ENCODE measurements around the gene FOLR1. TPM values are rescaled to one million over a fixed set of nuclear protein-coding genes. Genes with fewer than 3 reads are reported as not detected.

Gene FOLR1
- total and polyA plus RNA-seq, 10 of the 15 experiments (the other 5 are each of a cell fraction or from before 2014, with no cell fraction given) = not detected

DNA sequence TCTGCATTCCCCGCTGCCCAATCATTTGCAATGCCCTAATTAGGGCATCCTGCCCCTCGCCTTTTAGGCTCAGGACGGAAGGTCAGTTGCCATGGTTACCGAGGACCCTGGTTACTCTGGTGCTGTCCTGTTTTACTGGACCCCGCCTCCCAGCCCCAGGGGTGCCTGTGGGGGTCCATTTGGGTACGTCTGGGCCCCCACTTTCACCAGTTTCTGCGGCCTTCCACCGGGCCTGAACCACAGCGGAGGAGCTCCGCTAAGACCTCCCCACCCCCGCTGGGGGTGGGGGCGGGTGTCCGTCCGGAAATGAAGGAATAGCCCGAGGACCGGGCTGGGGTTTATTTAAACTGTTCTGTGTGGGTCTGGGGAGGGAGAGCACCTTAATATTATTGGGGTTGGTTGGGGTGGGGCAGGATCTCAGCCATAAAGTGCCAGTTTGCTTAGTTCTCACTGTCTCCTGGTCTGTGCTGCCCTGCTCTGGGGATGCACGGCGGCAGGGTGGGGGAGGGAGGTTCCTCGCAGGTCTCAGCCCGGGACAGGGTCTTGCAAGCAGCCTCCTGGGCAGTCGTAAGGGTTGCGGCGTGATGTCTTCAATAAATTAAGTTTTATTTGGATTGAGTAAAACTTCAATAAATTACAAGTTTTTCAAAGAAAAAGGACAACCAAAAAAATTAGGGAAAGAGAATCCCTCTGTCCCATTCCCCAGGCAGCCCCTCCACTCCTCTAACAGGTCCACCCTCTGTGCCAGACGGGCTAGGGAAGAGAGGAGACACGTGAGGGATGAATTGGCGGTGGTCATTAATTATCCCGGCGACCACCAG is 46.8 kb downstream of the FOLR1 start:
- POLR2A ChIA-PET = interaction anchor here (0.5 kb wide), 1 partner anchor 236 kb away, joined by 3 read pairs; no protein-coding TSS in a partner anchor
- H4K20me1 ChIP-seq (ENCODE audit: control insufficient read depth, insufficient read depth) = no peaks in the 10 kb centered on the region; the same call in 1 of the 2 replicates
- CTCF ChIA-PET = interaction anchor here (0.6 to 2.0 kb wide), 17 partner anchors 11 to 214 kb away, joined by 3 to 9 read pairs (median 4); no protein-coding TSS in a partner anchor

More for the DNA sequence above, 46.8 kb downstream of the FOLR1 start:
- Histone ChIP-seq H3K27me3 (replicated peaks in 1 of 2; ENCODE audit: control insufficient read depth in 2 of 2, insufficient read depth in 2 of 2, low read length in 1 of 2) (peaks cover 5 to 11% of the 10 kb centered on the region in 2 experiments; a peak in 3 of 4 replicates), H3K4me1 (ENCODE audit: control insufficient read depth, insufficient read depth, low read length) (peaks cover 4% of the 10 kb centered on the region), H3K27ac (ENCODE audit: control insufficient read depth, insufficient read depth) (no peak overlapping the region), H3K36me3 (ENCODE audit: control insufficient read depth in 2 of 2, insufficient read depth in 2 of 2, low read length in 1 of 2) (peaks cover 0 to 8% of the 10 kb centered on the region in 2 experiments; a peak in 3 of 4 replicates), H3K9me3 (replicated peaks; ENCODE audit: control insufficient read depth, insufficient read depth, low read length) (no peaks in the 10 kb centered on the region; the same call in 2 of the 3 replicates), H3K9ac (ENCODE audit: control insufficient read depth, insufficient read depth, low read length) (no peak overlapping the region), H3K79me2 (ENCODE audit: control insufficient read depth, insufficient read depth, low read length) (no peaks in the 10 kb centered on the region), H3K4me2 (ENCODE audit: control insufficient read depth, insufficient read depth) (peak overlapping the region; percentile 64; the same call in 1 of the 2 replicates), H2AFZ (ENCODE audit: control insufficient read depth, low read depth, low read length) (no peak overlapping the region), H3K4me3 (no peak overlapping the region)
- 69% methylated on average over 28 of the region's 28 CpGs for WGBS (ENCODE audit: insufficient coverage, insufficient replicate concordance, low lambda C conversion rate, missing lambda C conversion rate)
- TF ChIP-seq BMI1 (IDR thresholded peaks at IDR 0.05; ENCODE audit: borderline replicate concordance) (peak; percentile 83), SRF (IDR thresholded peaks at IDR 0.05; ENCODE audit: low read depth in 2 of 2, low read length in 2 of 2) (peak; percentile 37 to 81; a peak in 3 of 4 replicates), POLR2A (IDR thresholded peaks at IDR 0.05; ENCODE audit: low read depth, low read length) (peak; percentile 55; the same call in 1 of the 2 replicates)
- TF ChIP-seq, protein P1, sequence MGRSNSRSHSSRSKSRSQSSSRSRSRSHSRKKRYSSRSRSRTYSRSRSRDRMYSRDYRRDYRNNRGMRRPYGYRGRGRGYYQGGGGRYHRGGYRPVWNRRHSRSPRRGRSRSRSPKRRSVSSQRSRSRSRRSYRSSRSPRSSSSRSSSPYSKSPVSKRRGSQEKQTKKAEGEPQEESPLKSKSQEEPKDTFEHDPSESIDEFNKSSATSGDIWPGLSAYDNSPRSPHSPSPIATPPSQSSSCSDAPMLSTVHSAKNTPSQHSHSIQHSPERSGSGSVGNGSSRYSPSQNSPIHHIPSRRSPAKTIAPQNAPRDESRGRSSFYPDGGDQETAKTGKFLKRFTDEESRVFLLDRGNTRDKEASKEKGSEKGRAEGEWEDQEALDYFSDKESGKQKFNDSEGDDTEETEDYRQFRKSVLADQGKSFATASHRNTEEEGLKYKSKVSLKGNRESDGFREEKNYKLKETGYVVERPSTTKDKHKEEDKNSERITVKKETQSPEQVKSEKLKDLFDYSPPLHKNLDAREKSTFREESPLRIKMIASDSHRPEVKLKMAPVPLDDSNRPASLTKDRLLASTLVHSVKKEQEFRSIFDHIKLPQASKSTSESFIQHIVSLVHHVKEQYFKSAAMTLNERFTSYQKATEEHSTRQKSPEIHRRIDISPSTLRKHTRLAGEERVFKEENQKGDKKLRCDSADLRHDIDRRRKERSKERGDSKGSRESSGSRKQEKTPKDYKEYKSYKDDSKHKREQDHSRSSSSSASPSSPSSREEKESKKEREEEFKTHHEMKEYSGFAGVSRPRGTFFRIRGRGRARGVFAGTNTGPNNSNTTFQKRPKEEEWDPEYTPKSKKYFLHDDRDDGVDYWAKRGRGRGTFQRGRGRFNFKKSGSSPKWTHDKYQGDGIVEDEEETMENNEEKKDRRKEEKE (IDR thresholded peaks at IDR 0.05) = no peak
- intact Hi-C loops (cut with micrococcal nuclease; ENCODE audit: unreplicated experiment) = loop anchor here (2.0 to 5.0 kb wide), 2 partner anchors 174 to 192 kb away; no protein-coding TSS in a partner anchor
- SMC1A ChIA-PET (ENCODE audit: uncharacterized antibody, unreplicated experiment) = interaction anchor here (0.9 to 1.4 kb wide), 5 partner anchors 16 to 192 kb away, joined by 3 to 8 read pairs (median 4); no protein-coding TSS in a partner anchor
- DNase-seq (ENCODE audit: low read depth, low spot score) (no peak), FAIRE-seq (no peak), ATAC-seq (no peak)
- in situ Hi-C loops (cut with MboI) = no loop called here
- BruUV-seq (replicated peaks) = TSS peak; percentile 61
- RAD21 ChIA-PET (ENCODE audit: unreplicated experiment) = interaction anchor here (0.5 to 1.0 kb wide), 4 partner anchors 15 to 257 kb away, joined by 3 to 4 read pairs (median 3); no protein-coding TSS in a partner anchor
